H1 (cell line): Measurements from ENCODE around the gene HTR2B. TPM values are rescaled to one million over a fixed set of nuclear protein-coding genes. Genes with fewer than 3 reads are reported as not detected.

Source experiments
- CTCF ChIA-PET: fragments of 300-600 bp; sonication (Branson Sonifier 250); formaldehyde crosslinking; loops from one replicate; lab custom pipeline; 2021; ENCODE audit not compliant: partially characterized antibody; lab: Charles Lee
- POLR2A ChIA-PET: fragments of 300-600 bp; sonication (Branson Sonifier 250); formaldehyde crosslinking; loops from one replicate; lab custom pipeline; 2021; ENCODE audit warnings: inconsistent platforms; ENCODE audit not compliant: partially characterized antibody; lab: Charles Lee
- DNase-seq, 2 experiments: peaks; one replicate each; pipeline versions ENCODE4 v3.0.0 to v3.0.0-alpha.2; 2010 to 2022; ENCODE audit warnings: low spot score in 2 of 2, low read depth in 1 of 2, mixed read lengths in 1 of 2
- FAIRE-seq: peaks from 2 replicates; lab custom pipeline; 2011; peaks lifted over from hg19 to GRCh38; lab: Jason Lieb, UNC
- H2AFZ ChIP-seq: 2 replicates; pipeline ENCODE4 v1.8.1; 2012; ENCODE audit warnings: low read length, inconsistent platforms
- H2AK5ac ChIP-seq: 2 replicates; pipeline ENCODE4 v1.6.1; 2013; ENCODE audit warnings: low read depth, low read length
- H2BK120ac ChIP-seq: replicated peaks from 2 replicates; pipeline ENCODE3; 2013; ENCODE audit warnings: low read depth, low read length, inconsistent platforms
- H2BK12ac ChIP-seq: 2 replicates; pipeline ENCODE4 v1.6.1; 2013; ENCODE audit warnings: low read depth, low read length
- H2BK15ac ChIP-seq: 2 replicates; pipeline ENCODE4 v1.6.1; 2013; ENCODE audit warnings: low read length
- H2BK20ac ChIP-seq: 2 replicates; pipeline ENCODE4 v1.6.1; 2013; ENCODE audit warnings: low read length
- H2BK5ac ChIP-seq: 2 replicates; pipeline ENCODE4 v1.6.1; 2013; ENCODE audit warnings: low read depth, low read length
- H3K14ac ChIP-seq: 2 replicates; pipeline ENCODE4 v1.6.1; 2013; ENCODE audit warnings: inconsistent platforms; ENCODE audit not compliant: insufficient read length
- H3K18ac ChIP-seq: 2 replicates; pipeline ENCODE4 v1.6.1; 2013; ENCODE audit warnings: low read length; ENCODE audit errors: extremely low read depth
- H3K23ac ChIP-seq: 2 replicates; pipeline ENCODE4 v1.6.1; 2013; ENCODE audit warnings: inconsistent platforms; ENCODE audit not compliant: insufficient read length
- H3K23me2 ChIP-seq: 2 replicates; pipeline ENCODE4 v1.6.1; 2013; ENCODE audit warnings: low read depth, low read length
- H3K27ac ChIP-seq: 2 replicates; pipeline ENCODE4 v1.6.1; 2011; ENCODE audit warnings: low read depth, low read length, inconsistent platforms
- H3K27me3 ChIP-seq, 4 experiments: replicated peaks in 1 of 4; 1 replicate in 1 of 4; 2 replicates in 3 of 4; pipeline versions ENCODE4 v1.6.1 to v1.8.1; 2011 to 2013; ENCODE audit warnings: low read length in 3 of 4, mild to moderate bottlenecking in 3 of 4, inconsistent platforms in 2 of 4, mixed read lengths in 2 of 4, moderate library complexity in 1 of 4; ENCODE audit not compliant: control insufficient read depth in 3 of 4, insufficient read depth in 3 of 4; ENCODE audit errors: extremely low read depth in 1 of 4
- H3K36me3 ChIP-seq, 4 experiments: 2 replicates each; pipeline versions ENCODE4 v1.6.1 to v1.8.1; 2011 to 2013; ENCODE audit warnings: mild to moderate bottlenecking in 4 of 4, low read length in 3 of 4, moderate library complexity in 2 of 4, control low read depth in 1 of 4, inconsistent platforms in 1 of 4; ENCODE audit not compliant: insufficient read depth in 4 of 4, control insufficient read depth in 2 of 4
- H3K4ac ChIP-seq: replicated peaks from 2 replicates; pipeline ENCODE3; 2013; ENCODE audit warnings: low read length, low read depth, mixed read lengths, inconsistent platforms; ENCODE audit not compliant: insufficient read length
- H3K4me1 ChIP-seq, 4 experiments: replicated peaks in 1 of 4; 1 replicate in 1 of 4; 2 replicates in 3 of 4; pipeline versions ENCODE4 v1.6.1 to v1.8.1; 2011 to 2013; ENCODE audit warnings: low read length in 3 of 4, inconsistent platforms in 2 of 4, mixed read lengths in 1 of 4; ENCODE audit not compliant: insufficient read depth in 4 of 4, control insufficient read depth in 3 of 4
- H3K4me2 ChIP-seq, 2 experiments: 2 replicates each; pipeline versions ENCODE4 v1.6.1 to v1.8.1; 2011 to 2013; ENCODE audit warnings: low read depth in 2 of 2, low read length in 2 of 2, control low read depth in 1 of 2, inconsistent platforms in 1 of 2, mild to moderate bottlenecking in 1 of 2; ENCODE audit not compliant: insufficient read depth in 1 of 2
- H3K4me3 ChIP-seq, 4 experiments: fragments of 200-600, 300-600 bp in 1 of 4; sonication (generic), shearing (Covaris generic), sonication (Bioruptor Twin) in 1 of 4; 2 replicates each; pipeline versions ENCODE4 v1.5.1 to v1.8.1; 2011 to 2016; ENCODE audit warnings: low read length in 4 of 4, low read depth in 3 of 4, control low read depth in 2 of 4, inconsistent platforms in 2 of 4, mild to moderate bottlenecking in 2 of 4, mixed read lengths in 1 of 4, moderate library complexity in 1 of 4; ENCODE audit not compliant: insufficient read depth in 2 of 4; ENCODE audit errors: extremely low read depth in 1 of 4
- H3K56ac ChIP-seq: replicated peaks from 2 replicates; pipeline ENCODE3; 2013; ENCODE audit warnings: low read depth, mild to moderate bottlenecking, mixed read lengths, low read length, inconsistent platforms; ENCODE audit not compliant: insufficient read length
- H3K79me1 ChIP-seq: 2 replicates; pipeline ENCODE4 v1.6.1; 2013; ENCODE audit warnings: low read depth, low read length, control low read depth
- H3K79me2 ChIP-seq, 2 experiments: 2 replicates each; pipeline versions ENCODE4 v1.6.1 to v1.8.1; 2012 to 2013; ENCODE audit warnings: low read length in 2 of 2, mild to moderate bottlenecking in 2 of 2, inconsistent platforms in 1 of 2; ENCODE audit not compliant: insufficient read depth in 2 of 2, control insufficient read depth in 1 of 2
- H3K9ac ChIP-seq, 4 experiments: replicated peaks in 1 of 4; 1 replicate in 1 of 4; 2 replicates in 3 of 4; pipeline versions ENCODE4 v1.6.1 to v1.8.1; 2011 to 2013; ENCODE audit warnings: low read depth in 3 of 4, low read length in 3 of 4, control low read depth in 2 of 4, mild to moderate bottlenecking in 2 of 4, moderate library complexity in 2 of 4, inconsistent platforms in 1 of 4; ENCODE audit errors: extremely low read depth in 1 of 4
- H3K9me3 ChIP-seq, 2 experiments: 2 replicates each; pipeline versions ENCODE4 v1.6.1 to v1.8.1; 2012 to 2013; ENCODE audit warnings: mild to moderate bottlenecking in 2 of 2, moderate library complexity in 2 of 2, control low read depth in 1 of 2, inconsistent platforms in 1 of 2, low read depth in 1 of 2, low read length in 1 of 2, mixed read lengths in 1 of 2; ENCODE audit not compliant: insufficient read depth in 2 of 2
- H4K20me1 ChIP-seq, 2 experiments: replicated peaks in 1 of 2; 2 replicates each; pipeline versions ENCODE3 to v1.8.1; 2011 to 2013; ENCODE audit warnings: inconsistent platforms in 2 of 2, low read length in 2 of 2, mild to moderate bottlenecking in 1 of 2; ENCODE audit not compliant: insufficient read depth in 2 of 2, control insufficient read depth in 1 of 2
- H4K5ac ChIP-seq: 2 replicates; pipeline ENCODE4 v1.6.1; 2013; ENCODE audit warnings: low read length, low read depth, mixed read lengths, inconsistent platforms; ENCODE audit not compliant: insufficient read length
- H4K8ac ChIP-seq: 2 replicates; pipeline ENCODE4 v1.8.0; 2013; ENCODE audit warnings: mild to moderate bottlenecking, moderate library complexity, low read length, inconsistent platforms; ENCODE audit not compliant: insufficient read depth; ENCODE audit errors: extremely low read depth
- H4K91ac ChIP-seq: replicated peaks from 2 replicates; pipeline ENCODE3; 2013; ENCODE audit warnings: low read length, mixed read lengths, inconsistent platforms; ENCODE audit not compliant: insufficient read length
- ASH2L ChIP-seq: fragments of 200-600, 300-600 bp; sonication (generic); IDR thresholded peaks from one replicate; pipeline ENCODE4 v1.7.1; 2017; ENCODE audit warnings: low read length
- GABPA ChIP-seq: IDR thresholded peaks from 2 replicates; pipeline ENCODE4 v1.6.1; 2011; ENCODE audit warnings: mild to moderate bottlenecking, low read length, moderate library complexity, borderline replicate concordance; ENCODE audit not compliant: insufficient read depth
- POU5F1 ChIP-seq: IDR thresholded peaks from 2 replicates; pipeline ENCODE4 v1.6.1; 2011; ENCODE audit warnings: low read depth, mild to moderate bottlenecking, low read length, moderate library complexity
- SIN3A ChIP-seq, 2 experiments: IDR thresholded peaks in 1 of 2; conservative IDR thresholded peaks in 1 of 2; 2 replicates each; pipeline ENCODE4 v1.6.1; 2011 to 2012; ENCODE audit warnings: low read length in 2 of 2, improper control_type of control experiment in 1 of 2, low read depth in 1 of 2, mild to moderate bottlenecking in 1 of 2
- SIRT6 ChIP-seq: IDR thresholded peaks from one replicate; pipeline ENCODE4 v1.7.1; 2012; ENCODE audit warnings: low read length, inconsistent platforms
- SP1 ChIP-seq: IDR thresholded peaks from 2 replicates; pipeline ENCODE4 v1.6.1; 2011; ENCODE audit warnings: low read depth, low read length
- TCF12 ChIP-seq: IDR thresholded peaks from 2 replicates; pipeline ENCODE4 v1.6.1; 2011; ENCODE audit warnings: low read depth, mild to moderate bottlenecking, low read length
- WGBS, 2 experiments: shearing (Covaris generic) in 1 of 2; methylation state at CpG; one replicate each; pipeline versions ENCODE4 v1.1.6 to v1.1.7; 2013 to 2015; ENCODE audit warnings: low lambda C conversion rate in 2 of 2, mixed read lengths in 2 of 2, inconsistent platforms in 1 of 2, low coverage in 1 of 2, missing lambda C conversion rate in 1 of 2; ENCODE audit not compliant: insufficient replicate concordance in 2 of 2, insufficient coverage in 1 of 2, insufficient read length in 1 of 2; ENCODE audit errors: extremely low coverage in 1 of 2, missing lambda C conversion rate in 1 of 2; 5-methylcytosine and 5-hydroxymethylcytosine counted together
- polyA plus RNA-seq, 7 experiments: library from polyadenylated mRNA; depleted of rRNA in 3 of 7; stranded (reverse) in 5 of 7; unstranded in 2 of 7; fragments of >200 nt in 5 of 7; fragments of 200-250 nt in 2 of 7; gene quantifications; 1 replicate in 5 of 7; 2 replicates in 1 of 7; 4 replicates in 1 of 7; pipeline versions ENCODE4 v1.2.1 to v1.2.3, GENCODE V29; 2011 to 2013; ENCODE audit warnings: missing spikeins in 2 of 7, mixed read lengths in 2 of 7
- total RNA-seq: library from RNA; stranded (reverse); fragmentation: NEBNext Ultra II Directional; extraction: Animal tissue kit (Norgen Biotek cat#: 25700); gene quantifications from 2 replicates; pipeline ENCODE4 v1.2.1, GENCODE V29; 2021
- TF ChIP-seq, protein P1 (sequence below): IDR thresholded peaks from 2 replicates; pipeline ENCODE4 v1.6.1; 2011; ENCODE audit warnings: low read length, improper control_type of control experiment

The HTR2B gene
- total and polyA plus RNA-seq, 2 of the 8 experiments (the other 6 are each of a cell fraction or from before 2014, with no cell fraction given): not detected

DNA sequence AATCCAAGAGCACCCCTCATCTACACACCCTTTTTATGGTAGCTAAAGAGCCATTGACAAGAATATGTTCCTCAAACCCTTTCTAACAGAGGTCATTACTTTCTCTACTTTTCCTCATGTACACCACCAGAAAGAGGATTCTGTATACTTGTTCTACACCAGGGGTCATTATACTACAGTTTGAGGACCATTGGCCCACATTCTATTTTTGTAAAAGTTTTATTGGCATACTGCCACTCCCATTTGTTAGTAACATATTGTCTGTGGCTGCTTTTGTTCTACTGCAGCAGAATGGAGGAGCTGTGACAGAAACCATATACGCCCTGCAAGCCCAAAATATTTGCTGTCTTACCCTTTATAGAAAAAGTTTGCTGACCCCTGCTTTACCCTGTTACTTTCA, 14.3 kb downstream of the HTR2B start:
- H2BK12ac ChIP-seq: no peak overlapping the region
- H4K91ac ChIP-seq: no peak overlapping the region
- no peak overlapping the region for H2BK20ac ChIP-seq
- no peak overlapping the region for H3K4me3 ChIP-seq
- FAIRE-seq (no peak), DNase-seq (no peak)
- H3K23me2 ChIP-seq: no peaks in the 10 kb centered on the region
- H3K18ac ChIP-seq: no peak overlapping the region
- H4K5ac ChIP-seq: no peak overlapping the region
- no peak overlapping the region for H2BK5ac ChIP-seq
- no peaks in the 10 kb centered on the region for H3K27me3 ChIP-seq
- H2BK15ac ChIP-seq: no peak overlapping the region
- no peak overlapping the region for H2AK5ac ChIP-seq
- no peak overlapping the region for H3K14ac ChIP-seq
- no peak overlapping the region for H3K9ac ChIP-seq
- no peaks in the 10 kb centered on the region for H3K79me1 ChIP-seq
- no peaks in the 10 kb centered on the region for H3K79me2 ChIP-seq
- peaks cover 0 to 2% of the 10 kb centered on the region in 2 experiments for H4K20me1 ChIP-seq
- ChIA-PET POLR2A (interaction anchor here (1.5 kb wide), 1 partner anchor 342 kb away, joined by 3 read pairs; no protein-coding TSS in a partner anchor), CTCF (interaction anchor here (0.7 to 4.4 kb wide), 5 partner anchors 9 to 77 kb away, joined by 3 to 14 read pairs (median 5); no protein-coding TSS in a partner anchor)
- TF ChIP-seq, protein P1, sequence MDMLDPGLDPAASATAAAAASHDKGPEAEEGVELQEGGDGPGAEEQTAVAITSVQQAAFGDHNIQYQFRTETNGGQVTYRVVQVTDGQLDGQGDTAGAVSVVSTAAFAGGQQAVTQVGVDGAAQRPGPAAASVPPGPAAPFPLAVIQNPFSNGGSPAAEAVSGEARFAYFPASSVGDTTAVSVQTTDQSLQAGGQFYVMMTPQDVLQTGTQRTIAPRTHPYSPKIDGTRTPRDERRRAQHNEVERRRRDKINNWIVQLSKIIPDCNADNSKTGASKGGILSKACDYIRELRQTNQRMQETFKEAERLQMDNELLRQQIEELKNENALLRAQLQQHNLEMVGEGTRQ: no peak
- no peak for TF ChIP-seq TCF12
- TF ChIP-seq SP1: no peak
- TF ChIP-seq GABPA: no peak
- no peak for TF ChIP-seq POU5F1
- TF ChIP-seq SIN3A (conservative IDR thresholded peaks at IDR 0.05 in 1 of 2, IDR thresholded peaks at IDR 0.05 in 1 of 2; ENCODE audit: low read depth in 1 of 2, low read length in 2 of 2): no peak
- TF ChIP-seq ASH2L: no peak
- TF ChIP-seq SIRT6: no peak
- H2AFZ ChIP-seq: no peak overlapping the region
- H3K4me1 ChIP-seq: peaks cover 0 to 3% (median 2%) of the 10 kb centered on the region in 4 experiments; a peak in 5 of 7 replicates
- no peak overlapping the region for H3K4me2 ChIP-seq
- no peak overlapping the region for H3K4ac ChIP-seq
- H3K9me3 ChIP-seq: no peaks in the 10 kb centered on the region
- no peak overlapping the region for H3K56ac ChIP-seq
- H2BK120ac ChIP-seq: no peak overlapping the region
- H3K23ac ChIP-seq: no peak overlapping the region
- 100% methylated on average over 1 of the region's 1 CpG; no CpG with 5 or more reads in 1 of the 2 experiments for WGBS, 2 experiments
- no peak overlapping the region for H4K8ac ChIP-seq
- H3K27ac ChIP-seq: no peak overlapping the region
- H3K36me3 ChIP-seq: peaks cover 0 to 17% (median 8%) of the 10 kb centered on the region in 4 experiments; a peak in 6 of 8 replicates
